Raji (cell line): ENCODE data around the gene HIGD1A.

ENCODE experiments used
- POLR2A ChIP-seq: IDR thresholded peaks from 2 replicates; pipeline ENCODE4 v1.6.1; 2011; ENCODE audit warnings: low read depth, low read length, control low read depth; ENCODE audit not compliant: insufficient read depth

HIGD1A gene

DNA sequence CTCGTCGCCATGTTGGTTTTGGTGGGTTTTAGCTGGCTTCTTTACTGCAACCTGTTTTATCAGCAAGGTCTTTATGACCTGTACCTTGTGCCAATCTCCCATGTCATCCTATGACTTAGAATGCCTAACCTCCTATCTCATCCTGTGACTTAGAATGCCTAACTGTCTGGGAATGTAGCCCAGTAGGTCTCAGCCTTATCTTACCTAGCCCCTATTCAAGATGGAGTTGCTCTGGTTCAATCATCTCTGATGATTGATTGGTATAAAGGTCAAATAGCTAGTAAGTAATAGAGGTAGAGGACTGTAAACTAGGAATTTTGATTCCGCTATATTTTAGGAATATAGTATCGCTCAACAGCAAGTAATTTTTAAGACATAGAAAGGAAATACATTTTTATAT, 3.6 kb upstream of the HIGD1A start:
- TF ChIP-seq POLR2A = no peak

GRCh38 chr3:42805141-42805821, 991 bp upstream of the HIGD1A start:
- no peak for TF ChIP-seq POLR2A

DNA sequence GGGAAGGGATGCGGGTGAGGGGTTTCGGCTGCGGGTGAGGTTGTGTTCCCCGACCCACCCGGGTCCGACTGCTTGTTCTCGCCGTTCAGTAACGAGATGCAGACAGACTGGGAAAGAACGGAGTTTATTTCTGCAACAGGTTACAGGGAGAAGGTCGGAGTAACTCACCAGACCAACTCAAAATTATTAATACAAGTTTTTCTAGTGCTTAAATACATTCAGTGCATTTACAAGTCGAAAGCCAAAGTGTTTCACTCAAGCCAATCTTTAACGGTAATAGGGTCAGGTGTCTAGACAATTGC, 492 bp upstream of the HIGD1A start:
- no peak for TF ChIP-seq POLR2A

GRCh38 chr3:42803414-42804105, 730 bp downstream of the HIGD1A start:
- TF ChIP-seq POLR2A = no peak

- TF ChIP-seq POLR2A = no peak
These were observed 1.3 kb downstream of the HIGD1A start for GRCh38 chr3:42802876-42803413.

DNA sequence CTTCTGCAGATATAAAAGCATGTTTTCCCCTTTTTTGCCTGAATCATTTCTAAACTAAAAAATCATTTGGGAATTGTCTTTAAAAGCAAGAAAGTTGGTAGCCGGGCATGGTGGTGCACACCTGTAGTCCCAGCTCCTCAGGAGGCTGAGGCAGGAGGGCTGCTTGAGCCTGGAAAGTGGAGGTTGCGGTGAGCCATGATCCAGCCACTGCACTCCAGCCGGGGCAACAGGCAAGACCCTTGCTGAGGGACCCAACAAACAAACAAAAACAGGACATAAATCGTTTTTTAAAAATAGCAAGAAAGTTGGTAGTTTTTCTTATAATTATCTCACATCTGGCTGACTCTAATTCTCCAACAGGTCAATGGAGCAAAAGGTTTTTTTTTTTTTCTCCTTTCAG, 2.5 kb downstream of the HIGD1A start:
- no peak for TF ChIP-seq POLR2A

GRCh38 chr3:42801048-42801620, 3.2 kb downstream of the HIGD1A start:
- no peak for TF ChIP-seq POLR2A

GRCh38 chr3:42800251-42800650, 4.0 kb downstream of the HIGD1A start:
- TF ChIP-seq POLR2A = no peak

GRCh38 chr3:42799376-42799775, 4.9 kb downstream of the HIGD1A start:
- no peak for TF ChIP-seq POLR2A

DNA sequence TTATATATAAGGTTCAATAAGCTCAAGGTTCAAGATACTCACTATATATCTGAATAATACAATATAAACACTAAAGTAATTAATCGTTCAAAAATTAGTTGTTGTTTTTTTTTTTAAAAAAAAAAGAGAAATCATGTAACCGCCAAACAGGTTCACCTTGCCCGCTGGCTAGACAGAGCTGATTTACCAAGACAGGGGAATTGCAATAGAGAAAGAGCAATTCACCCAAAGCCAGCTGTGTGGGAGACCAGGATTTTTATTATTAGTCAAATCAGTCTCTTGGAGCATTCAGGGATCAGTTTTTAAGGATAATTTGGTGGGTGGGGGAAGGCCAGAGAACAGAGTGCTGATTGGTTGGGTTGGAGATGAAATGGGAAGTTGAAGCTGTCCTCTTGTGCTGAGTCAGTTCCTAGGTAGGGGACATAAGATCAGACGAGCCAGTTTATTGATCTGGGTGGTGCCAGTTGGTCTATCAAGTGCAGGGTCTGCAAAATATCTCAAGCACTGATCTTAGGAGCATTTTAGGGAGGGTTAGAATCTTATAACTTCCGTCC, 7.9 kb downstream of the HIGD1A start:
- TF ChIP-seq POLR2A = no peak

- no peak for TF ChIP-seq POLR2A
These were observed 8.6 kb downstream of the HIGD1A start for GRCh38 chr3:42795621-42796181.

DNA sequence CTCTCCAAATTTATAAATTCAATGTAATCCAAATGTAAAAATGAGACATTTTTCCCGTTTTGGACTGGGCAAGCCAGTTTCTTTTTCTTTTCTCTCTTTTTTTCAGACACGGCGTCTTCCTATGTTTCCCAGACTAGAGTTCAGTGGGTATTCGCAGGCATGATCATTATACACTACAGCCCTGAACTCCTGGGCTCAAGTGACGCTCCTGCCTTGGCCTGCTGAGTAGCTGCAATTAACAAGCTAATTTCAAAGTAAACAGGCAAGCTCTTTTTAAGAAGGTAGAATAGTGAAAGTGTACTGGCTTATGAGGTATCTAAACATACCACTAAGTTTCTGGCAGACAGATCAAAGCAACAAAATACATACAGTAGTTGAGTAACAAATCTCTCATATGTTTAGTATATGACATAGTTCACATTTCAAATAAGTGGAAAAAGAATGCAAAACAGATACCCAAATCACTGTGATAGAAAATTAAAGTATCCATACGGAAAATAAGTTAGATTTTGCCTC, 13.5 kb downstream of the HIGD1A start:
- no peak for TF ChIP-seq POLR2A

- no peak for TF ChIP-seq POLR2A
These were observed 17.7 kb downstream of the HIGD1A start for GRCh38 chr3:42786631-42787030.

- no peak for TF ChIP-seq POLR2A
These were observed 18.1 kb downstream of the HIGD1A start for GRCh38 chr3:42786212-42786611.

DNA sequence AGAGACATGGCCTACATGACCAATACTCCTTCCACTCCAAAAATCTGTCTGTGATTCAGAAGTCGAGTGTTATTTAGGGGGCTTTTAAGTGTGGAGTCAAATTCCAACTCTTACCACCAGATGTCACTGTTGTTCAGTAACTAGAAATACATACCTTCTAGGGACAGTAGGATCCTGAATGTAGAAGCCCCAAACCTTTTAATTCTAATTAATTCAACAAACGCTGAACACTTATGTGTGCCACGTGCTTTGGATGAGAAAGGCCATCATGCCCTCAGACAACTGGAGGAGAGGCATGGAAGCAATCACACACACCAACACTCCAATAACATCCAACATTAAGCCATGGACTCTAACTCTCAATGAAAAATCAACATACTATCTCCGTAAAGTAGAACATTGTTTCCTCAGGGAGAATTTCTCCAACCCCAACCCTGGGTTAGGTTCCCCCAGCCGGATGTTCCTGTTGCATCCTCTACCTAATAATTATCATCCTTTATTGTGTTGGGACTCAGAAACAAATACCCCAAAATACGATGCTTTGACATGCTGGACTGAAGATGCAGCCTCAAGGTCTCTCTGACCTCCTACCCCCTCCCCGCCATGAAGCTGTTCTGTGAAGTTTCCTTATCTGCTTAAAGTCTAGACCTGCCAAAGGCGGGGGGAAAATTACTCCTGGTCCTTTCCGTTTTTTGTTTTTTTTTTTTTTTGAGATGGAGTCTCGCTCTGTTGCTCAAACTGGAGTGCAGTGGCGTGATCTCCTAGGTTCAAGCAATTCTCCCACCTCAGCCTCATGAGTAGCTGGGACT, 23.2 kb downstream of the HIGD1A start:
- TF ChIP-seq POLR2A = no peak

DNA sequence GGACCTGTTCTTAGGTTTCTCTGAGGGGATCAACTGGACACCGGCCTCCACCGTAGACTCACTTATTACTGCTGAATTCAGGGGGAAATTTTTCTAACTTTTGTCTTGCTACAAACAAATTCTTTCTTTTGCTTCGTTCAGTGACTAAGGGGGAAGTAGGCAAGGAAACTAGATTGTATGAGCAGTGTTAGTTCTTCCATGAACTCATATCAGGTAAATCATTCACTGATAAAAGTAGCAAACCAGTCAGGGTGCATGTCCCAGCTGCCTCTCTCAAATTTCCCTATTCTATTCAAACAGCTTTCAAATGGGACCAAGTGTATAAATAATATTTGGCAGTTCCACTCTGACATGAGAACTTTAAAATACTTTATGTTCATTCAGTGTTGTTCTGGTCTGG, 23.9 kb downstream of the HIGD1A start:
- no peak for TF ChIP-seq POLR2A
